Caco-2 (cell line): Measurements from ENCODE around the gene NEK2. TPM values are rescaled to one million over a fixed set of nuclear protein-coding genes. Genes with fewer than 3 reads are reported as not detected.
A peak's percentile ranks its signal among the peaks of the same experiment; 100 is the strongest.

Experiments used
- BruUV-seq: library from RNA; stranded (reverse); fragments of 400-500 nt; replicated peaks from 2 replicates; lab custom pipeline; 2021; lab: Mats Ljungman, UMichigan
- CTCF ChIA-PET: fragments of 300-600 bp; sonication (Branson Sonifier 250); formaldehyde crosslinking; loops from one replicate; lab custom pipeline; 2022; ENCODE audit warnings: antibody characterized with exemption; lab: Charles Lee
- POLR2A ChIA-PET: fragments of 300-600 bp; sonication (Branson Sonifier 250); formaldehyde crosslinking; loops from one replicate; lab custom pipeline; 2022; ENCODE audit warnings: antibody characterized with exemption; lab: Charles Lee
- DNase-seq, 2 experiments: peaks; one replicate each; pipeline versions ENCODE4 v3.0.0 to v3.0.0-alpha.2; 2020 to 2022
- H3K27me3 ChIP-seq: replicated peaks from 2 replicates; pipeline ENCODE4 v1.6.0; 2011; ENCODE audit warnings: low read length; ENCODE audit not compliant: control insufficient read depth, insufficient read depth
- H3K36me3 ChIP-seq: 2 replicates; pipeline ENCODE4 v1.5.1; 2011; ENCODE audit warnings: low read length; ENCODE audit not compliant: control insufficient read depth, insufficient read depth
- H3K4me1 ChIP-seq: fragments of 250-450 bp; sonication (Bioruptor Pico); 2 replicates; pipeline ENCODE4 v1.5.1; 2020; ENCODE audit warnings: mild to moderate bottlenecking
- H3K4me3 ChIP-seq: 2 replicates; pipeline ENCODE4 v1.5.1; 2011; ENCODE audit warnings: low read depth, mild to moderate bottlenecking, control low read depth, low read length
- H3K9me3 ChIP-seq: fragments of 250-450 bp; sonication (Bioruptor Pico); 2 replicates; pipeline ENCODE4 v1.5.1; 2020; ENCODE audit warnings: mild to moderate bottlenecking, moderate library complexity
- H3K27ac Mint-ChIP-seq: one replicate; pipeline ENCODE4 v1.8.0; 2022; ENCODE audit warnings: mixed read lengths; ENCODE audit not compliant: unreplicated experiment
- H3K27me3 Mint-ChIP-seq: one replicate; pipeline ENCODE4 v1.8.0; 2022; ENCODE audit warnings: mixed read lengths; ENCODE audit not compliant: insufficient read depth, unreplicated experiment
- H3K36me3 Mint-ChIP-seq: one replicate; pipeline ENCODE4 v1.8.0; 2022; ENCODE audit warnings: mild to moderate bottlenecking, mixed read lengths; ENCODE audit not compliant: insufficient read depth, unreplicated experiment
- H3K4me1 Mint-ChIP-seq: one replicate; pipeline ENCODE4 v1.8.0; 2022; ENCODE audit warnings: low read depth, mixed read lengths; ENCODE audit not compliant: unreplicated experiment
- H3K4me3 Mint-ChIP-seq: one replicate; pipeline ENCODE4 v1.8.0; 2022; ENCODE audit warnings: mild to moderate bottlenecking, moderate library complexity, mixed read lengths; ENCODE audit not compliant: unreplicated experiment
- H3K9me3 Mint-ChIP-seq: one replicate; pipeline ENCODE4 v1.8.0; 2022; ENCODE audit warnings: mixed read lengths; ENCODE audit not compliant: unreplicated experiment
- CTCF ChIP-seq, 2 experiments: fragments of 200-600 bp in 1 of 2; IDR thresholded peaks; 1 replicate in 1 of 2; 2 replicates in 1 of 2; pipeline versions ENCODE4 v1.5.1 to v1.8.0; 2011 to 2022; ENCODE audit warnings: antibody characterized with exemption in 1 of 2, control low read depth in 1 of 2, inconsistent platforms in 1 of 2, low read depth in 1 of 2, low read length in 1 of 2, mild to moderate bottlenecking in 1 of 2, moderate library complexity in 1 of 2; ENCODE audit not compliant: insufficient read depth in 1 of 2, severe bottlenecking in 1 of 2, unreplicated experiment in 1 of 2
- intact Hi-C: fragments of 100-400 bp; cut with micrococcal nuclease; formaldehyde crosslinking; loops from one replicate; pipeline ENCODE4 v1.10.0; 2022; ENCODE audit not compliant: unreplicated experiment
- total RNA-seq: library from RNA; stranded (reverse); gene quantifications from 2 replicates; pipeline ENCODE4 v1.2.3, GENCODE V29; 2022

Gene NEK2
- total RNA-seq, 1 experiment from 2014 or later, result 34.7 TPM

GRCh38 chr1:211680752-211681327 lies 5.4 kb upstream of the NEK2 start:
- Mint-ChIP-seq H3K4me3 (no peak overlapping the region), H3K4me1 (peaks cover 14% of the 10 kb centered on the region), H3K27ac (no peak overlapping the region), H3K27me3 (no peaks in the 10 kb centered on the region), H3K9me3 (no peaks in the 10 kb centered on the region), H3K36me3 (peaks cover 2% of the 10 kb centered on the region)
- CTCF ChIA-PET, result interaction anchor here (0.5 to 2.5 kb wide), 29 partner anchors 10 to 877 kb away, joined by 3 to 109 read pairs (median 4); partner anchors contain the start of genes DTL and INTS7
- no peaks in the 10 kb centered on the region for H3K36me3 ChIP-seq
- peak; percentile 74 to 78 for DNase-seq
- BruUV-seq, result no TSS peak
- H3K9me3 ChIP-seq, result no peaks in the 10 kb centered on the region
- no peak overlapping the region for H3K4me3 ChIP-seq
- POLR2A ChIA-PET, result interaction anchor here (0.6 to 1.3 kb wide), 2 partner anchors 20 to 355 kb away, joined by 3 to 12 read pairs; partner anchors contain the start of genes DTL and INTS7
- H3K4me1 ChIP-seq, result no peaks in the 10 kb centered on the region
- H3K27me3 ChIP-seq, result no peaks in the 10 kb centered on the region
- TF ChIP-seq CTCF (IDR thresholded peaks at IDR 0.05; ENCODE audit: insufficient read depth in 1 of 2, low read depth in 1 of 2, low read length in 1 of 2, severe bottlenecking in 1 of 2, unreplicated experiment in 1 of 2), result peak; percentile 68 to 86
- intact Hi-C loops, result loop anchor here (1.0 to 5.0 kb wide), 8 partner anchors 61 to 776 kb away; partner anchors contain the start of genes DTL and INTS7

GRCh38 chr1:211677659-211678058 lies 2.2 kb upstream of the NEK2 start:
- Histone ChIP-seq H3K9me3 (no peaks in the 10 kb centered on the region), H3K4me3 (no peak overlapping the region), H3K36me3 (no peaks in the 10 kb centered on the region), H3K27me3 (no peaks in the 10 kb centered on the region), H3K4me1 (no peaks in the 10 kb centered on the region)
- ChIA-PET POLR2A (no interaction called here), CTCF (interaction anchor here (0.6 to 2.4 kb wide), 2 partner anchors 357 to 552 kb away, joined by 10 to 21 read pairs; partner anchors contain the start of genes DTL and INTS7)
- Mint-ChIP-seq H3K36me3 (peaks cover 26% of the 10 kb centered on the region), H3K4me1 (peaks cover 24% of the 10 kb centered on the region), H3K27me3 (no peaks in the 10 kb centered on the region), H3K4me3 (peak overlapping the region; percentile 6), H3K9me3 (no peaks in the 10 kb centered on the region), H3K27ac (peak overlapping the region; percentile 16)
- intact Hi-C loops, result no loop called here
- BruUV-seq, result no TSS peak
- DNase-seq, result no peak
- TF ChIP-seq CTCF (IDR thresholded peaks at IDR 0.05; ENCODE audit: insufficient read depth in 1 of 2, low read depth in 1 of 2, low read length in 1 of 2, severe bottlenecking in 1 of 2, unreplicated experiment in 1 of 2), result no peak

GRCh38 chr1:211676761-211677160 lies 1.3 kb upstream of the NEK2 start:
- Mint-ChIP-seq H3K4me1 (peaks cover 24% of the 10 kb centered on the region), H3K36me3 (peaks cover 34% of the 10 kb centered on the region), H3K27me3 (no peaks in the 10 kb centered on the region), H3K27ac (peak overlapping the region; percentile 95), H3K9me3 (no peaks in the 10 kb centered on the region), H3K4me3 (peak overlapping the region; percentile 91)
- H3K27me3 ChIP-seq, result no peaks in the 10 kb centered on the region
- no TSS peak for BruUV-seq
- DNase-seq, result no peak
- POLR2A ChIA-PET, result no interaction called here
- H3K4me3 ChIP-seq, result no peak overlapping the region
- TF ChIP-seq CTCF (IDR thresholded peaks at IDR 0.05; ENCODE audit: insufficient read depth in 1 of 2, low read depth in 1 of 2, low read length in 1 of 2, severe bottlenecking in 1 of 2, unreplicated experiment in 1 of 2), result no peak
- no peaks in the 10 kb centered on the region for H3K4me1 ChIP-seq
- CTCF ChIA-PET, result interaction anchor here (0.6 to 2.4 kb wide), 2 partner anchors 358 to 553 kb away, joined by 10 to 21 read pairs; partner anchors contain the start of genes DTL and INTS7
- intact Hi-C loops, result no loop called here
- H3K9me3 ChIP-seq, result no peaks in the 10 kb centered on the region
- no peaks in the 10 kb centered on the region for H3K36me3 ChIP-seq
